Esophagus squamous epithelium (tissue), 5 donors: ENCODE results near the gene VIPR2. TPM values are rescaled to one million over a fixed set of nuclear protein-coding genes. Genes with fewer than 3 reads are reported as not detected.

Source experiments
- DNase-seq: peaks from one replicate; lab custom pipeline; 2025; lab: John Stamatoyannopoulos, UW
- H3K27ac ChIP-seq, 4 donors: fragments of 200-600 bp; sonication (generic); one replicate each; pipeline ENCODE4 v1.5.1; 2016 to 2019; ENCODE audit warnings: mild to moderate bottlenecking in 1 of 4
- H3K27me3 ChIP-seq, 4 donors: fragments of 200-600 bp; sonication (generic); 1 replicate in 3 of 4; 2 replicates in 1 of 4; pipeline versions ENCODE4 v1.5.1 to v1.6.0; 2017 to 2021; ENCODE audit warnings: antibody characterized with exemption in 1 of 4
- H3K36me3 ChIP-seq, 3 donors: fragments of 200-600 bp; sonication (generic); one replicate each; pipeline ENCODE4 v1.5.1; 2016 to 2019
- H3K4me1 ChIP-seq, 3 donors: fragments of 200-600 bp; sonication (generic); one replicate each; pipeline ENCODE4 v1.5.1; 2017 to 2019
- H3K4me3 ChIP-seq, 4 donors: fragments of 200-600 bp; sonication (generic); 1 replicate in 3 of 4; 2 replicates in 1 of 4; pipeline ENCODE4 v1.5.1; 2016 to 2019; ENCODE audit warnings: mild to moderate bottlenecking in 2 of 4, moderate library complexity in 1 of 4
- H3K9me3 ChIP-seq, 3 donors: fragments of 200-600 bp; sonication (generic); one replicate each; pipeline ENCODE4 v1.5.1; 2016 to 2019
- POLR2A ChIP-seq, 4 donors: fragments of 450-650 bp; IDR thresholded peaks; one replicate each; pipeline ENCODE4 v1.6.1; 2017; ENCODE audit warnings: antibody characterized with exemption in 4 of 4, mild to moderate bottlenecking in 4 of 4, moderate library complexity in 3 of 4
- WGBS, 2 donors: methylation state at CpG; one replicate each; pipeline ENCODE4 v1.1.5; 2018; 5-methylcytosine and 5-hydroxymethylcytosine counted together
- intact Hi-C: fragments of 100-400 bp; cut with DNase I; formaldehyde crosslinking; loops from one replicate; pipeline ENCODE4 v1.15.0; 2022
- total RNA-seq, 4 donors: library from RNA; depleted of rRNA; stranded (reverse); fragments of >200 nt; gene quantifications; one replicate each; pipeline ENCODE4 v1.1.0, GENCODE V29; 2016
- TF ChIP-seq, protein P1 (sequence below), 6 experiments: fragments of 450-650 bp in 4 of 6; fragments of 200-600 bp in 2 of 6; sonication (generic) in 2 of 6; IDR thresholded peaks; one replicate each; pipeline ENCODE4 v1.5.1; 2016 to 2019; ENCODE audit warnings: antibody characterized with exemption in 6 of 6, mild to moderate bottlenecking in 4 of 6, moderate library complexity in 4 of 6
- donor health status: DM: yes; HTN: yes; CAD: no.

Gene VIPR2
- total RNA-seq, 4 donors from 2014 or later, result 0.18 to 2.1 (median 0.40) TPM

DNA sequence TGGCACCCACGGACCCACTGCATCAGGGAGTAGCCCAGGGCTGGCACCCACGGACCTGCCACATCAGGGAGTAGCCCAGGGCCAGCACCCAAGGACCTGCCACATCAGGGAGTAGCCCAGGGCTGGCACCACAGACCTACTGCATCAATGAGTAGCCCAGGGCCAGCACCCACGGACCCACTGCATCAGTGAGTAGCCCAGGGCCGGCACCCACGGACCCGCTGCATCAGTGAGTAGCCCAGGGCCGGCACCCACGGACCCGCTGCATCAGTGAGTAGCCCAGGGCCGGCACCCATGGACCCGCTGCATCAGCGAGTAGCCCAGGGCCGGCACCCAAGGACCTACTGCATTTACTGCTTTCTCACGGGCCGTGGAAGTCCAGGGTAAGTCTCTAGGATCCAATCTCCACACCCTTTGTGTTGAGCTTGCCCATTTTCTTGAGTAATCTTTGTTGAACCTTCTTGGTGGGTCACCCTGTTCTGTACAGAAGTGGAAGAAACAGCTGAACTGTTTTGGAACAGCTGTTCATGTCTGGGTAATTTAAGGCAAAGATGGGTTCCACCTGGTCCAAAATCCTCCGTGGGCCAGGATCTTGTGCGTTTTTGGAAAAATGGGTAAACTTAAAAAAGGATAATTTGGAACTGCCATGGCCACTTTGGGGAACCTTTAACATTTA, 69.0 kb downstream of the VIPR2 start:
- TF ChIP-seq, protein P1, sequence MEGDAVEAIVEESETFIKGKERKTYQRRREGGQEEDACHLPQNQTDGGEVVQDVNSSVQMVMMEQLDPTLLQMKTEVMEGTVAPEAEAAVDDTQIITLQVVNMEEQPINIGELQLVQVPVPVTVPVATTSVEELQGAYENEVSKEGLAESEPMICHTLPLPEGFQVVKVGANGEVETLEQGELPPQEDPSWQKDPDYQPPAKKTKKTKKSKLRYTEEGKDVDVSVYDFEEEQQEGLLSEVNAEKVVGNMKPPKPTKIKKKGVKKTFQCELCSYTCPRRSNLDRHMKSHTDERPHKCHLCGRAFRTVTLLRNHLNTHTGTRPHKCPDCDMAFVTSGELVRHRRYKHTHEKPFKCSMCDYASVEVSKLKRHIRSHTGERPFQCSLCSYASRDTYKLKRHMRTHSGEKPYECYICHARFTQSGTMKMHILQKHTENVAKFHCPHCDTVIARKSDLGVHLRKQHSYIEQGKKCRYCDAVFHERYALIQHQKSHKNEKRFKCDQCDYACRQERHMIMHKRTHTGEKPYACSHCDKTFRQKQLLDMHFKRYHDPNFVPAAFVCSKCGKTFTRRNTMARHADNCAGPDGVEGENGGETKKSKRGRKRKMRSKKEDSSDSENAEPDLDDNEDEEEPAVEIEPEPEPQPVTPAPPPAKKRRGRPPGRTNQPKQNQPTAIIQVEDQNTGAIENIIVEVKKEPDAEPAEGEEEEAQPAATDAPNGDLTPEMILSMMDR (IDR thresholded peaks at IDR 0.05), result no peak
- no peak for TF ChIP-seq POLR2A (IDR thresholded peaks at IDR 0.05)
- DNase-seq, result no peak
- Histone ChIP-seq H3K27me3 (no peaks in the 10 kb centered on the region), H3K4me3 (no peak overlapping the region), H3K9me3 (no peaks in the 10 kb centered on the region), H3K27ac (peak overlapping the region in 2 of 4 donors; percentile 39 to 55), H3K4me1 (no peaks in the 10 kb centered on the region), H3K36me3 (no peaks in the 10 kb centered on the region)
- WGBS, 2 donors, result 69 to 83% methylated on average over 4 to 13 of the region's 17 CpGs
- intact Hi-C loops, result no loop called here

DNA sequence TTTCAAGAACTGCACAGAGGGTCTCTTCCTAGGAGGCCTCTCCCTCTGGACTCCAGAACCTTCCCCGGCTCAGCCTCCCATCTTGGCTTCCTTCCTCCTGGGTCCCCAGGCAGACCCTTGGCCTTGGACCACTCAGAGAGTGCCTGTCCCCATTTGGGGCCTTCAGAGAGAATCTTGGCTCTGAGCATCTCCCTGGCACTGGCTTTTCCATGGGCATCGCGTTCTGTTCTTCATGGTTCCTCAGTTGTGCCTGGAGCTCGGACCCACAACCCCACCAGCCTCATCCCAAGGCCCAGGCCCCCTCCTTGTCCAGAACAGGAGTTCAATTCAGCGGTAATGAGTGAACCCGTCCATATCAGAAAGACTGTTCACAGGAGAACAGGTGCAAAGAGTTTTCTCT, 73.4 kb downstream of the VIPR2 start:
- Histone ChIP-seq H3K4me1 (peaks cover 0 to 21% (median 0%) of the 10 kb centered on the region in 3 donors), H3K27me3 (no peaks in the 10 kb centered on the region), H3K9me3 (no peaks in the 10 kb centered on the region), H3K36me3 (no peaks in the 10 kb centered on the region), H3K4me3 (no peak overlapping the region), H3K27ac (no peak overlapping the region)
- 84 to 100% methylated on average over 1 to 6 of the region's 6 CpGs for WGBS, 2 donors
- intact Hi-C loops, result no loop called here
- TF ChIP-seq, protein P1 (IDR thresholded peaks at IDR 0.05), result no peak
- TF ChIP-seq POLR2A (IDR thresholded peaks at IDR 0.05), result no peak
- no peak for DNase-seq

DNA sequence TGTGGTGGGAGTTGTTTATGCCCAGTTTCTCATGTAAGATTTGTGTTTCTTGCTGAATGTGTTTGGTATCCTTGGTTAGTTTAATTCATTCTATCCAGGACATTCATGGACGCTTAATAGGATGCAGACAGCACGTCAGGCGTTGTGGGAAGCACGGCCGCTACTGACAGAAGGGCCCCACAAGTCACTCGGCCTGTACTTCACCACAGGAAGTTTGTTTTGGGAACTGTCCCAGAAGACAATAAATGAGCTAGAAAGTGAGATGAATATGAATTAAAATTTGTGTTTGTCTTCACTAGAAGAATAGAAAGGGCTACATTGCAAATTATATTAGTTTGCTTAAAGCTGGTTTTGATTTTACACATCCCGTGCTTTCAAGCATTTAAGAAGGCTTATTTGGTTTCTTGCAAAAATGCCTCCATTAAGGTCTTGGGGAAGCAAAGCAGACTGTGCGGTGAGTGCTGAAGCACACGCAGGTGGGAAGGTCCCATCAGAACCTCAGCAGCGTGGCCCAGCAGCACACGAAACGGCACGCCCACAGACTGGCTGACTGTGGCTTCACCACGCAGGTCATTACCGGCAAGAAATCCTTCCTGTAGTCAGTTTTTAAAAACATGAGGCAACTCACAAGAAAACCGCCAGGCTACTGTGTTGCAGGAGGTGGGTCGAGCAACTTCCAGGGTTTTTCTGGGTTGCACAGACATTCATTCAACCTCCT, 74.1 kb downstream of the VIPR2 start:
- intact Hi-C loops, result no loop called here
- DNase-seq, result no peak
- Histone ChIP-seq H3K27me3 (no peaks in the 10 kb centered on the region), H3K4me1 (peaks cover 0 to 21% (median 0%) of the 10 kb centered on the region in 3 donors), H3K4me3 (no peak overlapping the region), H3K36me3 (no peaks in the 10 kb centered on the region), H3K27ac (no peak overlapping the region), H3K9me3 (no peaks in the 10 kb centered on the region)
- 44 to 60% methylated on average over 11 to 16 of the region's 17 CpGs for WGBS, 2 donors
- TF ChIP-seq POLR2A (IDR thresholded peaks at IDR 0.05), result no peak
- TF ChIP-seq, protein P1 (IDR thresholded peaks at IDR 0.05), result no peak

DNA sequence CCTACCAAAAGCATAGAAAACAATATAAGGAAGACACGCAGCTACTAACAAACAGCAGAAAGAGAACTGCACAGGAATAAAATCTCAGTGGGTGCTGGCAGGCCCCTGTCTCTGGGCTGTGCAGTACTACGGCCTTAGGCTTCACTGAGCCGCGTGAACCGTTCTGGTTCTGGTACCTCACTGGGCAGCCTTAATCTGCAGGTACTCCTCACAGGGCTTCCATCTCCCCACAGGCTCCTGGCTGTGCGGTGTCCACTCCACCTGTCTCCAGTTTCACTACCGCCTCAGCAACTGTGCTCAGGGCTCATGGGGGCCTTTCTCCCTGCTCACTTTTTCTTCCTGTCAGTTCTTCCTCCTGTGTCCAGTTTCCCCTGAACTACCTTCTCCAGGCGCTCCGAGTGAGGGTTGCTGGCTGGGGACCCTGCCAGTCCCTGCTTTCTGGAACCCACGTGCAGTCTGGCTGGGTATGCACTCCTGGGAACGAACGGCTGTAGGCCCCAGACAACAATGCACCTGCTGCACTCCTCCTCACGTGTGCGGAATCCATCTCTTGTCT, 75.7 kb downstream of the VIPR2 start:
- WGBS, 2 donors, result 74 to 90% methylated on average over 14 of the region's 14 CpGs
- H3K9me3 ChIP-seq, result no peaks in the 10 kb centered on the region
- H3K27me3 ChIP-seq, result no peaks in the 10 kb centered on the region
- no peak for DNase-seq
- no peak overlapping the region for H3K4me3 ChIP-seq
- peak overlapping the region; percentile 12 to 73 (median 36) for H3K27ac ChIP-seq
- TF ChIP-seq POLR2A (IDR thresholded peaks at IDR 0.05), result no peak
- TF ChIP-seq, protein P1 (IDR thresholded peaks at IDR 0.05), result no peak
- peaks cover 0 to 21% (median 0%) of the 10 kb centered on the region in 3 donors for H3K4me1 ChIP-seq
- no peaks in the 10 kb centered on the region for H3K36me3 ChIP-seq
- intact Hi-C loops, result no loop called here

DNA sequence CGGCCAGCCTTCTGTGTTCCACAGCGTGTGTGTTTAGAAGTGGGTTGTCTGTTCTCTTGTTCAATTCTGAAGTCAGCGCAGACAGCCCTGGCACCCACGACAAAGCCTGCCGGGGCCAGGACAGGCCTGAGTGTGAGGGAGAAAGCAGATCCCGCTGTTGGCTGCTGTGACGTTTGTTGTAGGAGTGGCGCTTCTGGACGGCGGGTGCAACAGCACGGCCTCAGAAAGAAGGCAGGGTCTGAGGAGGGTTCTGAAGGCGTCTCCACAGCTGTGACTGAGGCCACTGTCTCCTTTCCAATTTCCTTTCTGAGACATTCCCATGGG, 76.2 kb downstream of the VIPR2 start:
- TF ChIP-seq POLR2A (IDR thresholded peaks at IDR 0.05), result no peak
- TF ChIP-seq, protein P1 (IDR thresholded peaks at IDR 0.05), result no peak
- H3K27ac ChIP-seq, result peak overlapping the region; percentile 12 to 73 (median 36)
- H3K4me1 ChIP-seq, result peaks cover 0 to 21% (median 0%) of the 10 kb centered on the region in 3 donors
- H3K9me3 ChIP-seq, result no peaks in the 10 kb centered on the region
- 24 to 47% methylated on average over 5 to 8 of the region's 12 CpGs for WGBS, 2 donors
- no peak for DNase-seq
- intact Hi-C loops, result no loop called here
- H3K36me3 ChIP-seq, result no peaks in the 10 kb centered on the region
- H3K27me3 ChIP-seq, result no peaks in the 10 kb centered on the region
- H3K4me3 ChIP-seq, result peak overlapping the region in 1 of 4 donors; percentile 7
